GM23338 (cell line): ENCODE measurements around the gene NAA25. TPM values are rescaled to one million over a fixed set of nuclear protein-coding genes. Genes with fewer than 3 reads are reported as not detected.

ENCODE experiments used
- ATAC-seq: fragments of 200-7000 bp; cut with Tn5 transposase; 3 replicates; pipeline ENCODE4 v1.9.1; 2020
- DNase-seq: peaks from one replicate; pipeline ENCODE4 v3.0.0-alpha.2; 2015; ENCODE audit warnings: low spot score
- H2AFZ ChIP-seq: fragments of 200-600 bp; sonication (generic); 2 replicates; pipeline ENCODE4 v1.8.0; 2016; ENCODE audit warnings: antibody characterized with exemption, mild to moderate bottlenecking, moderate library complexity
- H3F3A ChIP-seq: fragments of 200-600 bp; sonication (generic); replicated peaks from 2 replicates; pipeline ENCODE4 v1.8.0; 2017; ENCODE audit warnings: antibody characterized with exemption, mixed run types, low read depth
- H3K27ac ChIP-seq: fragments of 200-600 bp; sonication (generic); 2 replicates; pipeline ENCODE4 v1.6.1; 2016; ENCODE audit warnings: low read depth
- H3K27me3 ChIP-seq: fragments of 200-600 bp; sonication (generic); 2 replicates; pipeline ENCODE4 v1.8.0; 2016; ENCODE audit warnings: mild to moderate bottlenecking, mixed run types, moderate library complexity; ENCODE audit not compliant: insufficient read depth
- H3K36me3 ChIP-seq: fragments of 200-600 bp; sonication (generic); 2 replicates; pipeline ENCODE4 v1.8.0; 2016; ENCODE audit warnings: mild to moderate bottlenecking; ENCODE audit not compliant: insufficient read depth
- H3K4me1 ChIP-seq: fragments of 200-600 bp; sonication (generic); 2 replicates; pipeline ENCODE4 v1.8.0; 2016; ENCODE audit warnings: mild to moderate bottlenecking, moderate library complexity; ENCODE audit not compliant: insufficient read depth
- H3K4me2 ChIP-seq: fragments of 200-600 bp; sonication (generic); 2 replicates; pipeline ENCODE4 v1.7.1; 2017; ENCODE audit warnings: mixed run types
- H3K4me3 ChIP-seq: fragments of 200-600 bp; sonication (generic); 2 replicates; pipeline ENCODE4 v1.6.1; 2016; ENCODE audit warnings: mixed run types
- H3K79me2 ChIP-seq: fragments of 200-600 bp; sonication (generic); replicated peaks from 2 replicates; pipeline ENCODE4 v1.8.0; 2017; ENCODE audit warnings: mild to moderate bottlenecking; ENCODE audit not compliant: insufficient read depth
- H3K9me2 ChIP-seq: fragments of 200-600 bp; sonication (generic); 2 replicates; pipeline ENCODE4 v1.8.0; 2017; ENCODE audit not compliant: insufficient read depth
- H4K20me1 ChIP-seq: fragments of 200-600 bp; sonication (generic); replicated peaks from 2 replicates; pipeline ENCODE4 v1.8.0; 2017; ENCODE audit warnings: mild to moderate bottlenecking; ENCODE audit not compliant: insufficient read depth
- H3K27ac Mint-ChIP-seq: 2 replicates; pipeline ENCODE4 v1.8.0; 2020; ENCODE audit warnings: inconsistent platforms, mild to moderate bottlenecking, moderate library complexity, mixed read lengths
- H3K27me3 Mint-ChIP-seq: 3 replicates; pipeline ENCODE4 v1.8.0; 2022; ENCODE audit warnings: low read depth, mild to moderate bottlenecking, moderate library complexity, mixed read lengths, inconsistent platforms; ENCODE audit not compliant: insufficient read depth, poor library complexity
- H3K36me3 Mint-ChIP-seq: 3 replicates; pipeline ENCODE4 v1.8.0; 2021; ENCODE audit warnings: low read depth, mild to moderate bottlenecking, inconsistent platforms, moderate library complexity, mixed read lengths
- H3K4me1 Mint-ChIP-seq: 3 replicates; pipeline ENCODE4 v1.8.0; 2020; ENCODE audit warnings: mild to moderate bottlenecking, inconsistent platforms, mixed read lengths
- H3K4me3 Mint-ChIP-seq: 3 replicates; pipeline ENCODE4 v1.8.0; 2021; ENCODE audit warnings: moderate library complexity, mild to moderate bottlenecking, inconsistent platforms, mixed read lengths
- H3K9me3 Mint-ChIP-seq: 3 replicates; pipeline ENCODE4 v1.8.0; 2020; ENCODE audit warnings: moderate library complexity, mild to moderate bottlenecking, inconsistent platforms, mixed read lengths
- CREB1 ChIP-seq: fragments of 250-450 bp; sonication (Bioruptor Pico); IDR thresholded peaks from 2 replicates; pipeline ENCODE4 v1.5.0; 2020; ENCODE audit warnings: low read depth, mild to moderate bottlenecking, moderate library complexity
- CTCF ChIP-seq, 2 experiments: fragments of 200-600 bp in 1 of 2; sonication (generic) in 1 of 2; conservative IDR thresholded peaks; 2 replicates each; pipeline versions ENCODE4 v1.5.1 to v1.6.1; 2016 to 2017; ENCODE audit warnings: antibody characterized with exemption in 2 of 2, low read depth in 2 of 2, mild to moderate bottlenecking in 2 of 2, moderate library complexity in 1 of 2
- ETS1 ChIP-seq: IDR thresholded peaks from 2 replicates; pipeline ENCODE4 v1.6.1; 2016; ENCODE audit warnings: antibody characterized with exemption
- EZH2 ChIP-seq: fragments of 200-600 bp; sonication (generic); IDR thresholded peaks from one replicate; pipeline ENCODE4 v1.8.0; 2017; ENCODE audit warnings: antibody characterized with exemption, mild to moderate bottlenecking, low read depth; ENCODE audit not compliant: unreplicated experiment
- EZH2phosphoT487 ChIP-seq: fragments of 200-600 bp; sonication (generic); IDR thresholded peaks from one replicate; pipeline ENCODE4 v1.8.1; 2018; ENCODE audit warnings: antibody characterized with exemption; ENCODE audit not compliant: unreplicated experiment
- JUNB ChIP-seq: IDR thresholded peaks from one replicate; pipeline ENCODE4 v1.6.1; 2016; ENCODE audit warnings: antibody characterized with exemption; ENCODE audit not compliant: unreplicated experiment
- NANOG ChIP-seq: IDR thresholded peaks from 2 replicates; pipeline ENCODE4 v1.6.1; 2016; ENCODE audit warnings: antibody characterized with exemption, borderline replicate concordance
- POLR2AphosphoS5 ChIP-seq: IDR thresholded peaks from 2 replicates; pipeline ENCODE4 v1.6.1; 2016; ENCODE audit warnings: antibody characterized with exemption, low read depth
- REST ChIP-seq: IDR thresholded peaks from one replicate; pipeline ENCODE4 v1.6.1; 2018; ENCODE audit warnings: antibody characterized with exemption; ENCODE audit not compliant: unreplicated experiment
- STAT1 ChIP-seq: IDR thresholded peaks from one replicate; pipeline ENCODE4 v1.6.1; 2016; ENCODE audit warnings: antibody characterized with exemption; ENCODE audit not compliant: unreplicated experiment
- ZNF114 ChIP-seq: fragments of 250-450 bp; sonication (Bioruptor Pico); IDR thresholded peaks from 2 replicates; pipeline ENCODE4 v1.5.0; 2020; ENCODE audit warnings: mild to moderate bottlenecking, moderate library complexity
- ZNF331 ChIP-seq: fragments of 250-450 bp; sonication (Bioruptor Pico); IDR thresholded peaks from 2 replicates; pipeline ENCODE4 v1.5.0; 2020; ENCODE audit warnings: low read depth, mild to moderate bottlenecking, moderate library complexity
- ZNF462 ChIP-seq: fragments of 250-450 bp; sonication (Bioruptor Pico); IDR thresholded peaks from 2 replicates; pipeline ENCODE4 v1.5.0; 2020; ENCODE audit warnings: mild to moderate bottlenecking, moderate library complexity
- polyA plus RNA-seq: library from polyadenylated mRNA; unstranded; fragments of >200 nt; fragmentation: Nextera tagmentation; extraction: Ambion mirVana; gene quantifications from 2 replicates; pipeline ENCODE4 v1.2.1, GENCODE V29; 2016
- total RNA-seq: library from RNA; depleted of rRNA; stranded (reverse); fragments of >200 nt; shearing (Covaris generic); gene quantifications from 2 replicates; pipeline ENCODE4 v1.2.3, GENCODE V29; 2014

NAA25 gene
- total and polyA plus RNA-seq, 2 experiments from 2014 or later: 49.0 to 55.1 TPM

- H3K4me3 Mint-ChIP-seq: no peak overlapping the region
- Histone ChIP-seq H3K4me3 (no peak overlapping the region), H3K36me3 (peaks cover 34% of the 10 kb centered on the region), H3K4me1 (peaks cover 24% of the 10 kb centered on the region; the same call in 1 of the 2 replicates), H3K4me2 (no peak overlapping the region), H4K20me1 (peaks cover 6% of the 10 kb centered on the region), H3K27me3 (no peaks in the 10 kb centered on the region), H3K79me2 (no peaks in the 10 kb centered on the region; the same call in 1 of the 2 replicates), H3K27ac (no peak overlapping the region), H3K9me2 (no peaks in the 10 kb centered on the region), H2AFZ (no peak overlapping the region), H3F3A (0 out of 2 replicates have a peak, but pooled peaks cover 2% of the 10 kb centered on the region)
- no peak overlapping the region for H3K27ac Mint-ChIP-seq
- DNase-seq (no peak), ATAC-seq (no peak)
- H3K9me3 Mint-ChIP-seq: no peaks in the 10 kb centered on the region
- peaks cover 67% of the 10 kb centered on the region for H3K36me3 Mint-ChIP-seq
- H3K27me3 Mint-ChIP-seq: peaks cover 4% of the 10 kb centered on the region
- TF ChIP-seq ZNF114 (CRISPR knock-in tag) (no peak), STAT1 (no peak), NANOG (no peak), JUNB (no peak), REST (no peak), EZH2phosphoT487 (no peak), POLR2AphosphoS5 (no peak), ZNF331 (CRISPR knock-in tag) (no peak), ZNF462 (CRISPR knock-in tag) (no peak), EZH2 (no peak), ETS1 (no peak), CREB1 (no peak), CTCF (conservative IDR thresholded peaks at IDR 0.05; ENCODE audit: low read depth in 2 of 2) (no peak)
- H3K4me1 Mint-ChIP-seq: peaks cover 22% of the 10 kb centered on the region; the same call in 2 of the 3 replicates
Measured at GRCh38 chr12:112031472-112031871, 77.1 kb downstream of the NAA25 start.
